MM.1S (cell line): ENCODE results near the gene FBP2.
"Not testable (repeated sequence)": the region's sequence is repeated elsewhere in the genome, so short reads cannot be mapped to it uniquely, and the experiment has no call there.

Experiments used
- DNase-seq: peaks from one replicate; pipeline ENCODE4 v3.0.0-alpha.2; 2015
- H2AFZ ChIP-seq: fragments of 300-600 bp; sonication (generic); 2 replicates; pipeline ENCODE4 v1.6.0; 2016; ENCODE audit warnings: antibody characterized with exemption, low read length
- H3F3A ChIP-seq: fragments of 300-600 bp; sonication (generic); 2 replicates; pipeline ENCODE4 v1.6.1; 2016; ENCODE audit warnings: mild to moderate bottlenecking, antibody characterized with exemption, low read length, moderate library complexity, mixed read lengths; ENCODE audit not compliant: insufficient read depth
- H3K27ac ChIP-seq: fragments of 300-600 bp; sonication (generic); 2 replicates; pipeline ENCODE4 v1.5.1; 2016; ENCODE audit warnings: mild to moderate bottlenecking, low read length
- H3K27me3 ChIP-seq: fragments of 300-600 bp; sonication (generic); replicated peaks from 2 replicates; pipeline ENCODE4 v1.6.0; 2016; ENCODE audit warnings: low read length; ENCODE audit not compliant: insufficient read depth
- H3K36me3 ChIP-seq: fragments of 300-600 bp; sonication (generic); replicated peaks from 2 replicates; pipeline ENCODE4 v1.6.1; 2016; ENCODE audit warnings: mild to moderate bottlenecking, low read length, mixed read lengths; ENCODE audit not compliant: insufficient read depth
- H3K4me1 ChIP-seq: fragments of 300-600 bp; sonication (generic); 2 replicates; pipeline ENCODE4 v1.6.1; 2016; ENCODE audit warnings: low read length, mixed read lengths
- H3K4me2 ChIP-seq: fragments of 300-600 bp; sonication (generic); 2 replicates; pipeline ENCODE4 v1.6.0; 2016; ENCODE audit warnings: low read depth, low read length
- H3K4me3 ChIP-seq: fragments of 300-600 bp; sonication (generic); 2 replicates; pipeline ENCODE4 v1.5.1; 2016; ENCODE audit warnings: low read length, mixed read lengths
- H3K79me2 ChIP-seq: fragments of 300-600 bp; sonication (generic); 2 replicates; pipeline ENCODE4 v1.6.1; 2016; ENCODE audit warnings: mixed run types, low read length, mixed read lengths
- H3K9ac ChIP-seq: fragments of 300-600 bp; sonication (generic); 2 replicates; pipeline ENCODE4 v1.6.1; 2016; ENCODE audit warnings: low read length, mixed read lengths
- H3K9me2 ChIP-seq: fragments of 300-600 bp; sonication (generic); replicated peaks from 2 replicates; pipeline ENCODE4 v1.6.1; 2016; ENCODE audit warnings: mild to moderate bottlenecking, low read length, mixed read lengths; ENCODE audit not compliant: insufficient read depth
- H3K9me3 ChIP-seq: fragments of 300-600 bp; sonication (generic); replicated peaks from 2 replicates; pipeline ENCODE4 v1.6.1; 2016; ENCODE audit warnings: mild to moderate bottlenecking, low read length, mixed read lengths; ENCODE audit not compliant: insufficient read depth
- H4K20me1 ChIP-seq: fragments of 300-600 bp; sonication (generic); 2 replicates; pipeline ENCODE4 v1.6.1; 2016; ENCODE audit warnings: mild to moderate bottlenecking, low read length, moderate library complexity, mixed read lengths; ENCODE audit not compliant: insufficient read depth
- EZH2 ChIP-seq: fragments of 300-600 bp; sonication (generic); optimal IDR thresholded peaks from 2 replicates; pipeline ENCODE3; 2017; ENCODE audit warnings: low read depth, mild to moderate bottlenecking, antibody characterized with exemption, low read length, mixed read lengths
- EZH2phosphoT487 ChIP-seq: fragments of 300-600 bp; sonication (generic); IDR thresholded peaks from 2 replicates; pipeline ENCODE4 v1.6.1; 2018; ENCODE audit warnings: antibody characterized with exemption, low read length
- TF ChIP-seq, protein P1 (sequence below): fragments of 300-600 bp; sonication (generic); IDR thresholded peaks from 2 replicates; pipeline ENCODE4 v1.5.1; 2016; ENCODE audit warnings: antibody characterized with exemption, low read length, mixed read lengths

FBP2 gene

GRCh38 chr9:94545940-94546339, 47.7 kb downstream of the FBP2 start:
- no peak overlapping the region for H3K27ac ChIP-seq
- no peaks in the 10 kb centered on the region for H3F3A ChIP-seq
- H3K4me1 ChIP-seq: no peaks in the 10 kb centered on the region
- H3K9me3 ChIP-seq: no peaks in the 10 kb centered on the region
- no peaks in the 10 kb centered on the region for H3K9me2 ChIP-seq
- no peak overlapping the region for H2AFZ ChIP-seq
- no peaks in the 10 kb centered on the region for H3K36me3 ChIP-seq
- no peaks in the 10 kb centered on the region for H4K20me1 ChIP-seq
- H3K9ac ChIP-seq: no peak overlapping the region
- no peak overlapping the region for H3K4me2 ChIP-seq
- no peaks in the 10 kb centered on the region for H3K79me2 ChIP-seq
- no peaks in the 10 kb centered on the region for H3K27me3 ChIP-seq
- no peak for TF ChIP-seq EZH2phosphoT487
- TF ChIP-seq EZH2: no peak
- TF ChIP-seq, protein P1, sequence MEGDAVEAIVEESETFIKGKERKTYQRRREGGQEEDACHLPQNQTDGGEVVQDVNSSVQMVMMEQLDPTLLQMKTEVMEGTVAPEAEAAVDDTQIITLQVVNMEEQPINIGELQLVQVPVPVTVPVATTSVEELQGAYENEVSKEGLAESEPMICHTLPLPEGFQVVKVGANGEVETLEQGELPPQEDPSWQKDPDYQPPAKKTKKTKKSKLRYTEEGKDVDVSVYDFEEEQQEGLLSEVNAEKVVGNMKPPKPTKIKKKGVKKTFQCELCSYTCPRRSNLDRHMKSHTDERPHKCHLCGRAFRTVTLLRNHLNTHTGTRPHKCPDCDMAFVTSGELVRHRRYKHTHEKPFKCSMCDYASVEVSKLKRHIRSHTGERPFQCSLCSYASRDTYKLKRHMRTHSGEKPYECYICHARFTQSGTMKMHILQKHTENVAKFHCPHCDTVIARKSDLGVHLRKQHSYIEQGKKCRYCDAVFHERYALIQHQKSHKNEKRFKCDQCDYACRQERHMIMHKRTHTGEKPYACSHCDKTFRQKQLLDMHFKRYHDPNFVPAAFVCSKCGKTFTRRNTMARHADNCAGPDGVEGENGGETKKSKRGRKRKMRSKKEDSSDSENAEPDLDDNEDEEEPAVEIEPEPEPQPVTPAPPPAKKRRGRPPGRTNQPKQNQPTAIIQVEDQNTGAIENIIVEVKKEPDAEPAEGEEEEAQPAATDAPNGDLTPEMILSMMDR: no peak
- no peak overlapping the region for H3K4me3 ChIP-seq
- no peak for DNase-seq

DNA sequence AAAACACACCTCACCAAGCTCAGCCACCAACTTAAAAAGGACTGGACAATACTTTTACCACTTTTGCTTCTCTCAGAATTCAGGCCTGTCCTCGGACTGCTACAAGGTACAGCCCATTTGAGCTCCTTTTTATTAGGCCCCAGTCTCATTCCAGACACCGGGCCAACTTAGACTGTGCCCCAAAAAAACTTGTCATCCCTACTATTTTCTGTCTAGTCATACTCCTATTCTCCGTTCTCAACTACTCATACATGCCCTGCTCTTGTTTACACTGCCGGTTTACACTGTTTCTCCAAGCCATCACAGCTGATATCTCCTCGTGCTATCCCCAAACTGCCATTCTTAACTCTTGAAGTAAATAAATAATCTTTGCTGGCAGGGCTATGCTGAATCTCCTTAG, 49.3 kb downstream of the FBP2 start:
- not testable (repeated sequence) for H3F3A ChIP-seq, H3K27ac ChIP-seq, H2AFZ ChIP-seq, H3K9me2 ChIP-seq, H3K79me2 ChIP-seq, H3K4me1 ChIP-seq, H3K27me3 ChIP-seq, H3K9me3 ChIP-seq, H3K9ac ChIP-seq, H4K20me1 ChIP-seq, DNase-seq, H3K4me3 ChIP-seq, H3K36me3 ChIP-seq, H3K4me2 ChIP-seq

- Histone ChIP-seq H3K9me3 (no peaks in the 10 kb centered on the region), H3K4me1 (no peaks in the 10 kb centered on the region), H2AFZ (no peak overlapping the region), H3K79me2 (no peaks in the 10 kb centered on the region), H3K9me2 (no peaks in the 10 kb centered on the region), H4K20me1 (no peaks in the 10 kb centered on the region), H3K9ac (no peak overlapping the region), H3K4me2 (no peak overlapping the region), H3K27me3 (no peaks in the 10 kb centered on the region), H3F3A (no peaks in the 10 kb centered on the region), H3K27ac (no peak overlapping the region), H3K36me3 (no peaks in the 10 kb centered on the region), H3K4me3 (no peak overlapping the region)
- TF ChIP-seq, protein P1: no peak
- TF ChIP-seq EZH2phosphoT487 (no peak), EZH2 (no peak)
- DNase-seq: no peak
These were observed 54.7 kb downstream of the FBP2 start for GRCh38 chr9:94538908-94539307.

DNA sequence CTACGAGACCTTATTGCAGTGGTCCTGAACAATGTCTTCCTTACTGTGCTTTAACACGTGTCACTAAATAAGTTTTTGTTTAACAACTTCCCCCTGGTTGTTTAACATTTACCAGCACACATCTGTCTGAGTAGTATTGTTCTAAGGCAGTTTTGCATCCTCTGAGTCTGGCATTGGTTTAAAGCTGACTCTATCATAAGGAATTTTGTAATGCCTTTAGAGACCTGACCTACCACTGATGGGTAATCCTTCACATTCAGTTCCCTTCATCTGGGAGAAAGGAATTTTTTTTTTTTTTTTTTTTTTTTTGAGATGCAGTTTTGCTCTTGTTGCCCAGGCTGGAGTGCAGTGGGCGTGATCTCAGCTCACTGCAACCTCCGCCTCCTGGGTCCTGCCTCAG, 58.7 kb downstream of the FBP2 start:
- H3F3A ChIP-seq: no peaks in the 10 kb centered on the region
- no peaks in the 10 kb centered on the region for H3K36me3 ChIP-seq
- H3K9me2 ChIP-seq: no peaks in the 10 kb centered on the region
- no peak overlapping the region for H3K4me3 ChIP-seq
- no peaks in the 10 kb centered on the region for H3K4me1 ChIP-seq
- H3K4me2 ChIP-seq: no peak overlapping the region
- H3K27ac ChIP-seq: no peak overlapping the region
- H3K27me3 ChIP-seq: no peaks in the 10 kb centered on the region
- no peaks in the 10 kb centered on the region for H3K79me2 ChIP-seq
- no peak for DNase-seq
- H4K20me1 ChIP-seq: no peaks in the 10 kb centered on the region
- no peak overlapping the region for H2AFZ ChIP-seq
- TF ChIP-seq, protein P1: no peak
- H3K9ac ChIP-seq: no peak overlapping the region
- no peaks in the 10 kb centered on the region for H3K9me3 ChIP-seq
